HG02798 (cell line): Measurements from ENCODE around the gene PPP1R13L.

Experiments used
- ATAC-seq: cut with Tn5 transposase; IDR thresholded peaks from one replicate; pipeline ENCODE4 v1.9.1; 2021; ENCODE audit warnings: mild to moderate bottlenecking; ENCODE audit not compliant: unreplicated experiment, poor library complexity

The PPP1R13L gene

GRCh38 chr19:45370410-45371204 lies 34.3 kb downstream of the PPP1R13L start, which contains the start of gene ERCC2:
ERCC2 (minus strand) TSS chr19:45370573; CDS start chr19:45370540, 33 bp downstream.
- peak; percentile 98 for ATAC-seq

- no peak for ATAC-seq
Observed at GRCh38 chr19:45368737-45369340, 36.0 kb downstream of the PPP1R13L start.

DNA sequence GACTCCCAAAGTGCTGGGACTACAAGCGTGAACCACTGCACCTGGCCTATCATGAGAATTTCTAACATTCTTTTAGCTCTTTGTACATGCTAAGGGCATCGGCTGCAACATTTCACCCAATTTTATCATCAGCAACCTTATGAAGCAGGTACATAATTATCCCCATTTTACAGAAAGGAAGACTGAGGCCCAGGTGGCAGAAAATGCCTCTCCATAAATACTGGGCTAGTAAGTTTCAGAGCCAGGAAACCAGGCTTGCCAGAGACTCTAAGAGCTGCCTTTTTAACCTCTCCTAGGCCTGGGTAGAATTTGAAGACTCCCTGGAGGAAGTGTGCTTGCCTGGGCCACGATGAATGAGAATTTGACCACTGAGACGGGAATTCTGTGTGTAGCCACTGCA lies 36.7 kb downstream of the PPP1R13L start:
- no peak for ATAC-seq

- no peak for ATAC-seq
Observed at GRCh38 chr19:45364696-45365095, 40.2 kb downstream of the PPP1R13L start.

DNA sequence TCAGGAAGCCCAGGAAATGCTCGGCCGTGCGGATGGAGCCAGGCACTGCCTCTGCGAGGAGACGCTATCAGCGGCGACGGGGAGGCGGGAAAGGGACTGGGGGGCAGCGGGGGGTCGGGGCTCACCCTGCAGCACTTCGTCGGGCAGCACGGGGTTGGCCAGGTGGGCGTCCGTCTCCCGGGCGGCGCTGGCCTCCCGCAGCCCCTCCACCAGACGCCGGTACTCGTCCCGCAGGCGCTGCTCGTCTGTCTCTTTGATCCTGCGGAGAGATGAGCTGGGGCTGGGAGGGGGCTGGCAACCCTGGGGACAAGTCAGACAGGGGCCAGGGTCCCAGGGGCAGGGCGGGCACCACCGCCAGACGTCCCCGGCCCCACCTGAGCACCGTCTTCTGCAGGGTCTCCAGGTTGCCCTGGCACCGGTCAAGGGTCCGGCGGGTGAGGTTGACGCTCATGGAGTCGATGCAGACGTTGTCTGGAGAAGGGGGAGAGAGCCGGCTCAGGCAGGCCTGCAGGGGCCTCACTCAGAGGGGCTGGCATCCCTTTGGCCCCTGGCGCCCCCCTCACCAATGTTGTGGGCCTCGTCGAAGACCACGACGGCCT lies 40.9 kb downstream of the PPP1R13L start:
- ATAC-seq = no peak

DNA sequence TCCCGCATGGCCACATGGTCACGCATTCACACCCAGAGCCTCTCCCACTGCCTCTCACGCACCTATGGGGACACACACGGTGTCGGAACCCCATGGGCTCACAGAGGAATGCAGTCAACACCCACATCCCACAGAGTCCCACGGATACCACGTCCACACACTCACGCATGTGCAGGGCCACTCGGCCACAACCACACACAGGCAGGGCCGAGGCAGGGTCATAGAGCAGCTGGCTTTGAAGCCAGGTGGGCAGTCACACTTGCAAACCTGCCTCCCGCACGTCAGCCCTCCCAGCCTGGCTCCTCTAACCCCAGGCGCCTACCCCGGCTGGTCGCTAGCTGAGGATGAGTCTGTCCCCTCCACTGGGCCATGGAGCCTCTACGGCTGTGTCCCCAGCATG lies 42.6 kb downstream of the PPP1R13L start:
- ATAC-seq = no peak

DNA sequence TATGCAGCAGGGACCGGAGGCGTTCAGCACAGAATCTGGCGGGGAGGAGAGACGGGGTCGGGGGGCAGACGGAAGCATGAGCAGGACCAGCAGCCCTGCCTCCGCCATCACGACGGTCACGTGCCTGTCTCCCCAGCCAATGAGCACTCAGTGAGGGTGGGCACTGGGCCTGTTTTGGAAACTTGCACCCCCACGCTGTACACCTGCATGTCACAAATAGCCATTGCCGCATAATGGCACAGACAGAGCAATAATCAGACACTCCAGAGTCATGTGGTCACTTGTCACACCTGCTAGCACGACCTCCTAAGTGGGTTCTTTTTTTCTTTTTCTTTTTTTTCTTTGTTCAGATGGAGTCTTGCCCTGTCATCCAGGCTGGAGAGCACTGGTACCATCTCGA lies 43.3 kb downstream of the PPP1R13L start:
- ATAC-seq = no peak

GRCh38 chr19:45358213-45358792 lies 46.6 kb downstream of the PPP1R13L start:
- ATAC-seq = no peak

DNA sequence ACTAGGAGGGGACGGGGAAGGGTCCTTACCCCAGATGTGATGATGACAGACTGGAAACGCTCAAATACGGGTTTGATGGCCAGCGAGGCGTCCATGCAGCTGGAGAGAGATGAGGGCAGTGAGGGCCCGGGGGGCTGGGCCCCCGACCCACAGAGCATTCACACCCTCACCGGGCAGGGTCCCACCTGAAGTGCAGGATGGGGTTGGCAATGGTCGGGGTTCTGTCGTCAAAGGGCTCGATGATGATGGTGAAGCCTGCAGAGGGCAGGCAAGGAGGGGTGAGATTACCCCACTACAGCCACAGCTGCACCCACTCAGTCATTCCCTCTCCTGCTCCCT lies 47.5 kb downstream of the PPP1R13L start:
- no peak for ATAC-seq

DNA sequence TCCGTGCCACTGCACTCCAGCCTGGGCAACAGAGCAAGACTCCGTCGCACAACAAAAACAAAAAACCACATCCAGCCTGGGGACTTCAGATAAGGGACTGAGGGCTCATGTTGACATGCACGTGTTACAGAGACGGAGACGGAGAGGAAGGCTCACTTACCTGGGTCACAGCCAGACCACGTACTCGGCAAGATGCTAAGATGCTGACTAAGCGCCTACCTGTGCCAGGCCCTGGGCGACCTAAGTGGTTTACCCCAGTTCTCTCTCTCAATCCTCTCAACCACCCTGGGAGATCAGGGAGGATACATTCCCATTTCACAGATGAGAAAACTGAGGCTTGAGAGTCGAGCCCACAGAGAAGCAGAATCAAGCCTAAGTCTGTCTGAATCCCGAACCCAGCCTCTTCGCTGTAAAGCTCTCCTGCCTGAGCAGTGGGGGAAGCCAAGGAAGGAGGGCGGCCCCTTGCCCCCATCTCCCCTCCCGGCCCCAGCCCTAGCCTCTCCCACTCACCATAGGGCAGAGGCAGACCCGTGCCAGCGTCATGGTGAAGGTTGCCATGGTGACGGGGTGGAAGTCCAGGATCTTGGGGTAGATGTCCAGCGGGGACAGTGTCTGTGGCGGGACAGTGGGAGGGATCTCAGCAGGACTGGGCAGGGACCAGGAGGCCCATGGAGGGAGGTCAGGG lies 48.0 kb downstream of the PPP1R13L start:
- ATAC-seq = no peak

DNA sequence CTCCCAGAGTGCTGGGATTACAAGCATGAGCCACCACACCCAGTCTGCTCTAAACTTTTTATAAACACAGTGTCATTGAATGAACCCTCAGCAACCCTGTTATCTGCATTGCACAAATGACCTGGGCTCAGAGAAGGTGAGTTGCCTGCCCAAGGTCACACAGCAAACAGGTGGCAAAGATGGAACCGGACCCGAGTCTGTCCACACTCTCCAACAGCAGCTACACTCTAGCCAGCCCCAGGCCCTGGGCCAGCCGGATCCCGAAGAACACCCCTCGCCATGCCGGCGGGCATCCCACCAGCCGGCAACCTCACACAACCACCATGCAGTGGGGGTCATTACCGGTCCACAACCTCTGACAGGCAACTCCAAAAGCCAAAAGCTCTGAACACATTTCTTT lies 49.0 kb downstream of the PPP1R13L start:
- ATAC-seq = no peak

- no peak for ATAC-seq
Observed at GRCh38 chr19:45355402-45355801, 49.5 kb downstream of the PPP1R13L start.

- no peak for ATAC-seq
Observed at GRCh38 chr19:45354241-45354842, 50.5 kb downstream of the PPP1R13L start.

DNA sequence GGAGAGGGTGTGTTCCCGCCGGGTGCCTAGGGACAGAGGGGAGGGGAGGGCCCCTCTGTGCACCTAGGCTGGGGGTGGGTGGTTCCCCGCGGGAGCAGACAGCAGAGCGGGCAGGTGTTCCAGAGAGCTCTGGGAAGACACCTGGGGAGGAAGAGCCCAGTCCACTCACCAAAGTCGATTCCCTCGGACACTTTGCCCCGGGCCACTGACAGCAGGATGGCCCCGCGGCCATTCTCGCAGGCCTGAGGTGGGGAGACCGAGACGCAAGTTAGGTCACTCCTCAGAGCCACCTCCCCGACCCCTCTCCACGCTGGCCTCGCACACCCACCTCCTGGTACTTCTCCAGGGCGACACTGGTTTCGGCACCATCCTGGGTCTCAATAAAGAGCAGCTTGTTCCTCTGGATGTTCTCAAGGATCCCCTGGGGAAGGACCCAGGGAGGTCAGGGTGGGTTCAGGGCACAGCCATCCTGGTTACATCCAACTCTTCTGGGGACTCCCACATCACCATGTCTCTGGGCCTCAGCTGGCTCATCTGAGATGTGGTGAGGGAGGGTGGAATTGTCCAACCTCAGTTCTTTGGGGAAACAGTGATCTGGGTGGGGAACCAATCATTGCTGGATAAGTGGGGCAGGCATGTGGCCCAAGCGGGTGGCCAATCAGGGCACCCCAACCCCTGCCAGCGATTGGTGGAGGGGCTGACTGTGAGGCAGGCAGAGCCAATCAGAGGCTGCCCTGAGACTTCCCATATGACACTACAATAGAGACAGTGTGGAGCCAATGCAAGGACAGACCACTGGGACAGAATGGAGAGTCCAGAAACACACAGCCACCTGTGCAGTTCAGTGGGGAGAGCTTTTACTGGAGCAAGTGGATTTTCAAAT lies 51.7 kb downstream of the PPP1R13L start:
- no peak for ATAC-seq

DNA sequence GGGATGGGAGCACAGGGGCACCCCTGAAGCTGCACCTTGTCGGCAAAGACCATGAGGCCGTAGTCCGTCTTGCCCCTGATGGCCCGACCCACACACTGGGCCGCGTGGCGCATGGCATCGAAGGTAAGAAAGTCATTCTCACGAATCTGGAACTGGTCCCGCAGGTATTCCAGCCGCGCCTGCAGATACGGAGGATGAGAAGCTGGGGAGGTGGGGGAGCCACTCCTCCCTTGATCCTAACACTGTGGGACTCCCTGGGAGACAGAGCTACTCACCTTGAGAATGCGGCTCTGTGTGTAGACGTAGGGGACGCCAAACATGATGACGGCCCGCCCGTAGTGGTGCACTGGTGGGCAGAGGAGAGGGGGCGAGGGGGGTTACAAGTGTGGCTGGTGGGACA lies 52.4 kb downstream of the PPP1R13L start:
- no peak for ATAC-seq

- no peak for ATAC-seq
Observed at GRCh38 chr19:45352062-45352461, 52.8 kb downstream of the PPP1R13L start.

DNA sequence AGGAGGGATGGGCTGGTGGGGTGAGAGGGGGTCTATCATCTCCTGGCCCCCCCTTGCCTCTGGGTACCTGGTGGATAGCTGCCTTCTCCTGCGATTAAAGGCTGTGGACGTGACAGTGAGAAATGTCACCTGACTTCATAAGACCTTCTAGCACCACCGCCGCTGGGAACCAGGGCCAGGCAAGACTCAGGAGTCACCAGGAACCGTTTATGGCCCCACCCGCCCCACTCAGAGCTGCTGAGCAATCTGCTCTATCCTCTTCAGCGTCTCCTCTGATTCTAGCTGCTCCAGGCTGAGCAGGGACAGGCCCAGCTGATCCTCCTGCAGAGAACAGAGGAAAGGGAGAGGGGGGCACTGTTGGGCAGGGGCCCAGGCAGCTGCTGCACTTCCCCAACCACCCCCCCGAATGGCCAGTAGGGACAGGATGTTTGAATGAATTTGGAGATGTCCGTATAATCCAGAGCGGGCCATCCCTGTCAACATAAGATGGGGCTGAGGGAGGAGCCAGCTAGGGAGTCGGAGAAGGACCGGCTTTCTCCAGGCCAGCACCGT lies 53.4 kb downstream of the PPP1R13L start:
- no peak for ATAC-seq

DNA sequence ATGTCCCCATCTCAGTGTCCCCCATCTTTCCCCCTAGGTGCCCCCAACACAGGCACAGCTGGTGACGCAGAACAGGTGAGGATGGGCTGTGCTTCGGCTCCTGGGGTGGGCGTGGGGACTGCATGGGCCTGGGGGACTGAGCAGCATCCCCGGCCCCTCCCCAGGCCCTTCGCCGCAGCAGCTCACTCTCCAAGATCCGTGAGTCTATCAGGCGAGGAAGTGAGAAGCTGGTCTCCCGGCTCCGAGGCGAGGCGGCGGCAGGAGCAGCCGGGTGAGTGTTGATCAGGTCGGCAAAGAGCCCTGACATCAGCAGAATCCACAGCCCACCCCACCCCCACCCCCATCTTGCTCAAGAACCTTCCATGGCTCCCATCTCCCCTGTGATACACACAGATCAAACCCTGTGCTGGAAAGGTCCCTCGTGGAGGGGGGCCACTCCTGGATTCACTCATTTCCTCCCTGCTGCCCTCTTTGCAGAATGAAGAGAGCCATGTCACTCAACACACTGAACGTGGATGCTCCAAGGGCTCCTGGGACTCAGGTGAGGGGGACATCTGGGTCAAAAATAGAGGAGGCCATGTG lies 54.3 kb downstream of the PPP1R13L start:
- no peak for ATAC-seq
